ENCODE results near the gene ATF6.
"Not testable (repeated sequence)": the region's sequence is repeated elsewhere in the genome, so short reads cannot be mapped to it uniquely, and the experiment has no call there.

Gene ATF6

DNA sequence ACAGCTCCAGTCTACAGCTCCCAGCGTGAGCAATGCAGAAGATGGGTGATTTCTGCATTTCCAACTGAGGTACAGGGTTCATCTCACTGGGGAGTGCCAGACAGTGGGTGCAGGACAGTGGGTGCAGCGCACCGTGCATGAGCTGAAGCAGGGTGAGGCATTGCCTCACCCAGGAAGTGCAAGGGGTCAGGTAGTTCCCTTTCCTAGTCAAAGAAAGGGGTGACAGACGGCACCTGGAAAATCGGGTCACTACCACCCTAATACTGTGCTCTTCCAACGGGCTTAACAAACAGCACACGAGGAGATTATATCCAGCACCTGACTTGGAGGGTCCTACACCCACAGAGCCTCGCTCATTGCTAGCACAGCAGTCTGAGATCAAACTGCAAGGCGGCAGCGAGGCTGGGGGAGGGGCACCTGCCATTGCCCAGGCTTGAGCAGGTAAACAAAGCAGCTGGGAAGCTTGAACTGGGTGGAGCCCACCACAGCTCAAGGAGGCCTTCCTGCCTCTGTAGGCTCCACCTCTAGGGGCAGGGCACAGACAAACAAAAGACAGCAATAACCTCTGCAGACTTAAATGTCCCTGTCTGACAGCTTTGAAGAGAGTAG lies 66.3 kb downstream of the ATF6 start:
- not testable (repeated sequence) for DNase-seq (ENCODE audit: low read depth in 2 of 2)

DNA sequence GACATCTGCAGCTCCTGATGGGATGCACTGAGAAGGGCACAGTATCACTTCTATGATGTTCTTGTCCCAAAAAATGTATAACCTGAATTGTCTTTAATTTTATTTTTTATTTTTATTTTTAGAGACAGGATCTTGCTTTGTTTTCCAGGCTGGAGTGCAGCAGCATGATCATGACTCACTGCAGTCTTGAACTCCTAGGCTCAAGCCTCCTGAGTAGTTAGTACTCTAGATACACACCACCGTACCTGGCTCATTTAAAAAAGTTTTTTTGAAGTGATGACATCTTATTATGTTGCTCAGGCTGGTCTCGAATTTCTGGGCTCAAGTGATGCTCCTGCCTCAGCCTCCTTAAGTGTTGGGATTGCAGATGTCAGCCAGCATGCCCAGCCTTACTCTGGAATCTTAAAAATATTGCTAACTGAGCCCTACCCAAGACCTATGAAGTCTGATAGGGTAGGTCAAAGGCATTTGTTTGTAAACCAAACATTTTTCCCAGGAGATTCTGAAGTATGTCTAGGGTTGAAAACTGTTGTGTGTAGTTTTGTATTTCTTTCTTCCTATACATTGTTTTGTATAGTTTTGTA lies 68.9 kb downstream of the ATF6 start:
- DNase-seq (ENCODE audit: low read depth in 2 of 2): no peak

DNA sequence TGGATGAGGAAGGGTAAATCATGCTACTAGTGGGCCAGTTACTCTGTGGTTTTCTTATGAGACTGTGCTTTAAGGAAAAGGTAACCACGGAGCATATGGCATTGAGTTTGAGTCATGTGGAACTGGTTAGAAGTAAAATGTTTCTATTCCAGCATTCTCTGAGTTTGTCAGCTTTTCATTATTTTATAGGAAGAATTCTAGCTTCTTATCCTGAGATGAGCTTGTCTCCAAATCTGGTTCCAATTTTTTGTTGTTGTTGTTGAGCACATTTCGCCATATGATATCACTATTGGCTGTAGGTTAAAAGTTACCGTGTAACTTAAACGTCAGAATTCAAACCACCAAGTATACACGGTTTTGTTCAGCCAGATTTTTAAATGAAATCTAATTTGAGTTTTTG lies 69.9 kb downstream of the ATF6 start:
- DNase-seq (ENCODE audit: low read depth in 2 of 2): no peak

DNA sequence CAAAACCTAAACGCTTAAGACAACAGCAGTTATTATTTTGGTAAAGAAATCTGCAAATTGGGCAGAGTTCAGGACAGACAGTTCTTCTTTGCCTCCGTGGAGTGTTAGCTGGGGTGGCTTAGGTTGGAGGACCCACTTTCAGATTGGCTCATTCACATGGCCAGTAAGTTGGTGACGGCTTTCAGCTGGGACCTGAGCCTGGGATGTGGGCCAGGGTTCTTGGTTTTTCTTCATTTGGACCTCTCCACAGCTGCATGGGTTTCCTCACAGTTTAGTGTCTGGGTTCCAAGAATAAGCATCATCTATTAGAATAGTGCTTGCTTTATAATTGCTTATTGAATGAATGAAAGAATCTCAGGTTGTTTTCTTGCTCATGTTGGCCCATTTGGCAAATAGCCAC lies 72.2 kb downstream of the ATF6 start:
- no peak for DNase-seq (ENCODE audit: low read depth in 2 of 2)

DNA sequence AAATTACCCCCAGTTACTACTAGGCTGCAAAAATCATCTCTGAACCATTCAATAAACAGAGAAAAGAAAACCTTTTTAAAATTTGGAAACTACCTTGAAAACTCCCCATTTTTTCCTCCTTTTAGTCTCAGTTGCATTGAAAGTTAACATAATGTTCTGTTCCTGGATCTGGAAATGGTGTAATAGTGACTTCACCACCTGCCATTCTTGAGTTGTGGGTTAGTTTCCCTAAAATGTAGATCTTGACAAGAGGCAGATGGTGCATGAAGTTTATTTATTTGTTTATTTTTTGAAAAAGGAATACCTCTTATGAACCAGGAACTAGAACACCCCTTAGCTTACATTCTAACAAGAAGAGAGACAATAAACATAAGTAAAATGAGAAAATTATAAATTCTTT lies 72.8 kb downstream of the ATF6 start:
- no peak for DNase-seq (ENCODE audit: low read depth in 2 of 2)

DNA sequence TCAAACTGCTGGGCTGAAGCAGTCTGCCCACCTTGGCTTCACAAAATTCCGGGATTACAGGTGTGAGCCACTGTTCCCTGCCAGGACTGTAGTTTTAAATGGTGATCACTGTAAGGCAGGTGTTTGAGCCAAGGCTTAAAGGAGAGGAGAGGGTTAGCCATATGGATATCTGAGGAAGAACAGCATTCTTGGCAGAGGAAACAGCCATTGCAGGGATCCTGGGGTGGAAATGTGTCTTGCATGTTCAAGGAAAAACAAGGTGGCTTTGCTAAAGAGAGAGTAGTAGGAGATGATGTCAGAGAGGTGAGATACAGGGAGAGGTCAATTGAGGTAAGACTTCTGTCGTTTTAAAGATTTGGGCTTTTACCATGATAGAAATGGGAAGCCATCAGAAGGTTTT lies 73.5 kb downstream of the ATF6 start:
- DNase-seq (ENCODE audit: low read depth in 2 of 2): no peak

DNA sequence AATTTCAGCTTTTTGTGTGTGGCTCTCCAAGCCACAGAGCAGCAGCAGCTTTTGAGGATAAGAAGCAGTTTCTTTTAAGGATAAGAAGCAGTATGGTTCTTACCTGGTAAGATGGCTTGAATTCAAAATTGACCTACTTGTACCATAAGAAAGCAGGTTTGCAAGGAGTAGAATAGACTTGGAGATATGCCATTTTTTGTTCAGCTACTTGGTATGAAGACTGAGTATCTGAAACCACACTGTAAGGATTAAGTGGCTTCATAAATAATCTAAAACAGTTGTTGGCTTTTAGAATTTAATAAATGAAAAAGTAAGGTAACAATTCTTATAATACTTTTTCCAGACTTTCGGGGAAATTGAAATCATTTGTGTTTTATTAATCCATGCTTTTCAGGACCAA lies 74.2 kb downstream of the ATF6 start:
- no peak for DNase-seq (ENCODE audit: low read depth in 2 of 2)

DNA sequence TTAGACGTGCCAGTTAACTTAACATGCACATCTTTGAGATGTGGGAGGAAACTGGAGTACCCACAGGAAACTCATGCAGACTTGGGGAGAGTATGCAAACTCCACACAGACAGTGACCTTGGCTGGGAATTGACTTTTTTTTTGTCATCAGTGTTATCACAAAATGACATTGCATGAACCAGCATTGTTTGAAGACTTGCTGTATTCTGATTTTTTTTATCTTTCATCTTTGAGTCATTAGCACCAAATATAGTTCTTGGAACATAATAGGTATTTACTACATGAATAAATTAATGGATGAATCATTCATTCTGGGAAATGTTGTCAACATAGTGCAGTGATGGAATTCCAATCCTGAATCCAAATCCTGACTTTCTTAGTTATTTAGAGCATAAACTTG lies 77.0 kb downstream of the ATF6 start:
- DNase-seq (ENCODE audit: low read depth in 2 of 2): no peak

DNA sequence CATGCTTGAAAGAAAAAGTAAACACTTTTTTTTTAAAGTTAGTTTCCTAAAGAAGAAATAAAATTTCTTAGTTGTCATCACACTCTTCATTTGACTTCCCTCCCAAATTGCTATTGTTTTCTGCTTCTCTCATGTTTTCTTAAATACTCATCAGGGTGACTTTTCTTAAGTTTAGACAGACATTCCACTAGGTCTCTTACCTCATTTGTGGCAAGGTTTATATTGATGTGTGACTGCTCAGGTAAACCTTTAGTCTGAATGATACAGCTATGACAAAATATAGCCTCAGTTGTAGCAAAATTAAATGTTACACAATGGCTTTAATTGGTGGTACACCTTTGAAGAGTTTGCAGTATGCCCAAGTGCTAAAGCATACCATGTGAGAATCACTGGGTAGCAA lies 78.6 kb downstream of the ATF6 start:
- no peak for DNase-seq (ENCODE audit: low read depth in 2 of 2)

DNA sequence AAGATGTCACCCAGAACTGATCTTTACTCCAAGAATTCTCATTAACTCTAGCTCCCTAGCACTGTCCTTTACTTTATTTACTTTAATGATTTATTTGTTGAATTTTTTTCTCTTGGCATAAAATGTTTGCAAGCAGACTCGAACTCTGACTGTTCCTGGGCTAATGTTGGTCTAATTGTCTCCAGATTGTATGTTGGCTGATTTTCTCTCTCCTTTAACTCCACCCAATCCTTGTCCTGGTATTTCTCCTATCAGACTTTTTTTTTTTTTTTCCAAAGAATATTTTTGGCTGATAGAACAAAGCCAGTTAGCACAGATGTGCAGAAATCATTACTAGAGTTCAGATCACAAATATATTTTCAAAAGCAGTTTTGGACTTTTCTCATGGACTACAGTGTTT lies 82.6 kb downstream of the ATF6 start:
- DNase-seq (ENCODE audit: low read depth in 2 of 2): no peak

DNA sequence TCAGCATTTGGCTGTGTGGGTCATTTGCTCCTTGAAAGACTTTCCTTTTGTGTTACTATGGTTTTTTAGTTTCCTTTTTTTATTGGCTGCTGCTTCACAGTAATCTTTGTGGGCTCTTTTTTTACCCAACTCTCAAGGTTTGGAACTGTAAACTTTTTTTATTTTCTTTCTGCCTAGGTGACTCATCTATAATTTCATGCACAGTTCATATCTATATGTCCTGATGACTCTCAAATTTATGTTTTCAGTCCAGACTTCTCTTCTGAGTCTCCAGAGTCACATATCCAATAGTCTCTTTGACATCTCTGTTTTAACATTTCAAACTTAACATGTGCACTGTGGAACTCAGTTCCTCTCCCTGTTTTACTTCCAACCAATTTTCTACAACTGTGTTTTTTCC lies 83.4 kb downstream of the ATF6 start:
- DNase-seq (ENCODE audit: low read depth in 2 of 2): no peak

DNA sequence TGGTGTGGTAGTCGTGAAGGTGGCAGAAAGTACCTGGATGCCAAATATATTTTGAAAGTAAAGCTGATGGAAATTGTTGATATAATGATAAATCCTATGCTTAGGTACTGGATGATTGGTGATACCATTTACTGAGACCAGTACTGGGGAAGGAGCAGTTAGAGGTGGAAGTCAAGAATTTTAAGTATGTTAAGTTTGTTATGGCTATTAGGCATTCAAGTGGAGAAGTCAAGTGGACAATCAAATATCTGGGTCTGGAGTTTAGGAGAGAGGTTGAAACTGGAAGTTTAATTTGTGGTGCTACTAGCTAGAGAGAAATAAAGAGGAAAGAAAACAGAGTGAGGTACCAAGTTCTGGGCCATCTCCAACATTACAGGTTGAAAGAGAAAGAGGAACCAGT lies 89.1 kb downstream of the ATF6 start:
- no peak for DNase-seq (ENCODE audit: low read depth in 2 of 2)

DNA sequence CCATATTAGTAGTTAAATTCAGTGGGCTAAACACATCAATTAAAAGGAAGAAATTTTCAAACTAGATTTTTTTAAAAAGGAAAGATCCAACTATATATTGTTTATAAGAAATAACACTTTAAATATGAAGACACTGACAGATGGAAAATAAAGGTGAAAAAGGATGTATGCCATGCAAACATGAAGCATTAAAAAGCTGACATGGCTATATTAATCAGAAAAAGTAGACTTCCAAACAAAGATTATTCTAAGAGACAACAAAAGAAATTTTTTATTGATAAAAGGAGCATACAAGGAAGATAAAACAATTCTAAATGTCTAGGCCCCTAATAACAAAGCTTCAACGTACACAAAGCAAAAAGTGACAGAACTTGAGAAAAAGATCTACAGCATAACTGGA lies 92.2 kb downstream of the ATF6 start:
- DNase-seq (ENCODE audit: low read depth in 2 of 2): no peak

DNA sequence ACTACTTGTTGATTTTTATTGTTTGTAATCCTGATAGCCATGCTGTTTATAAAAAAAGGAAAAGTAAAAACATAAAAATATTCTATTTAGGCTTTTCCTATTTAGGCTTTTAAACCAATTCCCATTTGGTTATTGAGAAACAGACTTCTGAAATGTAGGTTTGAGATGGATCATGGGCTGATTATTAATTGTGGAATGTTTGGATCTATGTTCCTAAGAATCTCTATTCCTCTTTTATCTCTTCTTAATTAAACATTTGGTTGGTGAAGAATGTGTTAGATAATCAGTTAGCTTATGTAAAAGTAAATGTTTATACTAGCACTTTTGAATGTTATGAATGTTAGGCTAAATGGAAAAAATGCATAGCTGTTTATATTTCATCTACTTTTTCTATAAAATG lies 97.4 kb downstream of the ATF6 start:
- no peak for DNase-seq (ENCODE audit: low read depth in 2 of 2)

DNA sequence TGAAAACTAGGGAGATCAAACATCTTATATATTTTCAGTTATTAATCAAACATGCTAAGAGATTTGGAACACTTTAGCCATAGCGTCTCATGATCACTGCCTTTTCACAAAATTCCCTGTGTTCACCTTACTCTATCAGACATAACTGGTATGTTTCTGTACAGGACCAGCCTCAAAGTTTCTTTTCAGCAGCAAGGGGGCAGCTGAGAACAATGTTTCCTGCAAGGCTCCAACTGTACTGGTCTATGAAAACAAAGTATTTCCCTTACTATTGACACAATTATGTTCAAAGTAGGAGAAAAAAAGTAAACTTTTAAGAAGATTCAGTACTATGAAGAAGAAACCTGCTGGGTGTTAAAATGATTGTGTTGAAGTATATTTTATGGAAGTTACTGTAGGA lies 98.5 kb downstream of the ATF6 start:
- DNase-seq (ENCODE audit: low read depth in 2 of 2): no peak

DNA sequence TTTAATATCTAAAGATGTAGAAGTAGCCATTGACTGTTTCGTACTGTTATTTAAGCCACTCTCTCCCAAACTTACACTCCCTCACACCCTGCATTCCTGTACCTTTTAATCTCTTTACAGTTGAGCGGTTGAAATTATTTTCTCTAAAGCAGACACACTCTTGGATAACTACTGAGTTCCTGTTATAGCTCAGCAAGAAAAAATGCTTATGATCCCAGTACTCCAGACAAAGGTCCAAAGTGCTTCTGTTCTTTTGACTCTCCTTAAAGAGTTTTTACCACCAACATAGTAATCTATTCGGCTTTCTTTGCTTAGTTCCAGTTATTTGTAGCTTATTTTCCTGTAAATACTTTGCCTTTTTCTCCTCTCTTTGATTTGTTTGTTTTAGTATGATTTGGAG lies 100.1 kb downstream of the ATF6 start:
- DNase-seq (ENCODE audit: low read depth in 2 of 2): no peak

DNA sequence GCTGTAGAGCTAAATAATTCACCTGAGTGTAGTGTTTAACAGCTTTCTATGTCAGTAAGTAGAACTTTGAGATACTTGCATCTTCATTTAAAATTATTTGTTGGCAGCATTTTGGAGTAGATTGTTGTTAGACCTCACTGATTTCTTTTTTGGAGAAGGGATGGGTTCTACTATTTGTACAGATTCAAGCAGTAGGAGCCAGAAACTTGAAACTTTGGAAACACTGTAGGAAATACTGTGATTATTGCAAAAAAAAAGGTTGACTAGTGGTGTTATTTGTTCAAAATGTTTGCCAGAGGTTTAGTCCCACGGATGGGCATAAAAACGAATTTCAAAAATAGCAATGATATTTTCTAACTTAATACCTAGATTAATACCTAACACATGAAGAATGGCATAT lies 102.7 kb downstream of the ATF6 start:
- DNase-seq (ENCODE audit: low read depth in 2 of 2): no peak

DNA sequence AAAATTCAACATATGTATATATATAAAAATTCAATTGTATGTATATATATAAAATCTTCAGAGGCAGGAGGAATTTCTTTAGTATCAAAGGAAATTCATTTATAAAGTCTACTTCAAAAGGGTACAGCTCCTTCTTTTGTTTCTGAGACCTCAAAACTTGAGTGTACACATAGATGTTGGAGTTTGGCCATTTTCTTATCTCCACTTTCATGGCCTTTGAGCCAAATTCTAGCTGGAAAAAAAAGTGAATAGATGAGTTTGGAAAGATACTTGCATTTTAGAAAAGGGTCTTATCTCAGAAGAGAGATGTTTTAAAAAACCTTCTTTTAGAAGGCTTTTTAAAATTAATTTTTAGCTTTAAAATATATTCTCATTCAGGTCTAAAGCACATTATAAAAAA lies 103.2 kb downstream of the ATF6 start:
- no peak for DNase-seq (ENCODE audit: low read depth in 2 of 2)

DNA sequence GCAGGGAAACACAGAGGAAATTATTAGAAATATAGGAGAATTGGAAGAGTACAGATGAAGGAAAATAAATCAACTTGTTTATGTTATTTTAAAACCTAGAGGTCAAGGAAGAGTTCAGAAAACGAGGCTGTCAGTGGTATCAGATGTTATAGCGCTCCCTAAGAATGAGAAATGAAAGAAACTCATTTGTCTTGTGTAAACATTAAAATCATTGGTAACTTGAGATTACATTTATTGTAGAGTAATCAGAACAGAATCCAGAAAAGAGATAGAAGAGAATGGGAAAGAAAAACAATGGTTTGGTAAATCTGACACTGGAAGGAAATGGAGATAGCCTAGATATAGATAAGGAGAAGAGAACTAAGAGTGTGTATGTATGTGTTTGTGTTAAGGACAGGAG lies 106.4 kb downstream of the ATF6 start:
- DNase-seq (ENCODE audit: low read depth in 2 of 2): no peak

DNA sequence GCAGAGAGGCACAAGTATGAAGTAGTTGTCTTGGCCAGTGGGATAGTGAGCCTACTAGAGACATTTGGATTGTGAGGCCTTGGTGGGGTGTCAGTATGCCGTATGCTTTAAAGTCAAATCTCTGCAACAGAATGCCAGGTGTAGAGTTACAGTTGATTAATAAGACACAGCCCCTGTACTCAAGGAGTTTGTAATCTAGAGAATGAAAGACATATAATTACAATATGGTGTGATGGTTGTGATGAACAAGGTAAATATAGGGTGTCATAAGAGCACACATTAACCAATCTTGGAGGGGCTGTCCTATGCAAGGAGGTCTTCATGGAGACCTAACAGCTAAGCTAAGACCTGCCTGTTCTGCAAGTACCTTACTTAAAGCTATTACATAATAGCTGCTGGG lies 113.1 kb downstream of the ATF6 start:
- DNase-seq (ENCODE audit: low read depth in 2 of 2): no peak

DNA sequence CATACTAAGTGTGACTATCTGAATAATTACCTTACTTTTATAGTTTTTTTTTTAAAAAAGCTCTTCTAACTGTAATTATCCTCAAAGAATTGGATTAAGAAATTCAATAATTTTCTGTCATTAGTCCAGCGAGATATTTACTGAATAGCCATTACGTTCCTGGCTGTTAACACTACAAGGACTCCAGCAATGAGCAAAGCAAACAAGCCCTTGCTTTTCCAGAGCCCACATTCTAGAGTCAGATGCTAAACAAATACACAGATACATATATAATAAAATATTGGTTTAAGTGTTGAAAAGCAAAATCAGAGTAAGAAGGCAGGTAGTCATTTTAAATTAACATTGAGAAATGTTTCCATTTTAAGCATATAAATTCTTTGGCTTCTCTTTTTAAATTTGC lies 118.4 kb downstream of the ATF6 start:
- no peak for DNase-seq (ENCODE audit: low read depth in 2 of 2)

DNA sequence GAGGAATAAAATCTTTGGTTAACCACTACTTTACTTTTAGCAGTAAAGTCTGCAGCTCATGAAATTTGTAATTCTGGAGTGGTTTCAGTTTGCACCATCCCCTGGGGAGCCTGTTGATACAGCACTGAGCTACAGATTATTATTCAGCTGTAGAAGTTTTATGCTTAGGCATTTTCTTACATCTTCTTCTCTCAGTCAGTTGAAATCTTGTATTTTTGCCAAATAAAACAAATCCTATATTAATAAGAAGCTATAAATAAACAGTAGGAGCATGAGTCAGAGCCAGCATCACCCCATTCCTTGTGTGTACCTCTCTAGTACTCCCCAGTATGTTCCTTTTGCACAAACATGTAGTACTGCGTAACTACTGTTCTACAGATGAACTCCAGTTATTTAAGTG lies 118.9 kb downstream of the ATF6 start:
- no peak for DNase-seq (ENCODE audit: low read depth in 2 of 2)

DNA sequence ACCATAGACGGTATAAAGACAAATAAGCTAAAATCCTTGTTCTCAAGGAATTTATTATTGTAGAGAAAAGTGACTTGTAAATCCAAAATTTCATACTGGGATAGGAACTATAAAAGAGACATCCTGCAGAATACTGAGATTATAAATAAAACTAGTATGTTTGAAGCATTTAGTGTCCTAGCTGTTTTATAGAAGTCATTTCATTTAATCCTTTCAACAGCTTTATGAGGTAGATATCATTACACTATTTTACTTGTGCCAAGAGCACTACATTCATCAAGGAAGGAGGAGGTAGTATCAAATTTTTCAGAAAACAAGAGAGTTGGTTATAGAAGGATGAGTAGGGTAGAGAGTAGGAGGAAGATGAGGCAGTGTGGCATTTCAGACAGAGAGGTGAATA lies 119.6 kb downstream of the ATF6 start:
- no peak for DNase-seq (ENCODE audit: low read depth in 2 of 2)

DNA sequence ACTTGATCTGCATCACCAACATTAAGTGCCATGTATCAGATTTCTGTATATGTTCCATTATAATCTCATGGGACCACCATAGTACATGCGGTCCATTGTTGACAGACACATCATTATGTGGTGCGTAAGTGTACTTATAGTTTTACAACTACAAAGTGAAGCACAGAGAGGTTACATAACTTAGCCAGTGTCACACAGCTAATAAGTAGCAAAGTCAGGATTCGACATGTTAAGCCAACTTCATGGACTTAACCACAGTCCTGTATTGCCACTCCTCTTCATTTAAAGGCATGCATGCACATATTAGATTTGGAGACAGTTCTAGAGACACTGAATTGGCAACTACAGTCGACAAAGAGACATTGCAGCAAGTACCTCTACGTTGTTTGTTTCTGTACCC lies 120.5 kb downstream of the ATF6 start:
- no peak for DNase-seq (ENCODE audit: low read depth in 2 of 2)

Measured in stimulated activated CD4-positive, alpha-beta T cell treated with anti-CD3 and anti-CD28 coated beads, Interleukin-1b, Interleukin-23, amount 100 ng/mL, for 1 hour (primary cell).